GM23248 (cell line): ENCODE results near the gene TBX18.

Source experiments
- EZH2 ChIP-seq: fragments of 200-600 bp; sonication (generic); IDR thresholded peaks from 2 replicates; pipeline ENCODE4 v1.6.1; 2018; ENCODE audit warnings: antibody characterized with exemption, mild to moderate bottlenecking; ENCODE audit not compliant: insufficient read depth, poor library complexity, severe bottlenecking
- EZH2phosphoT487 ChIP-seq: fragments of 200-600 bp; sonication (generic); IDR thresholded peaks from 2 replicates; pipeline ENCODE4 v1.6.1; 2018; ENCODE audit warnings: antibody characterized with exemption, moderate library complexity, mild to moderate bottlenecking, low read depth; ENCODE audit not compliant: insufficient read depth

DNA sequence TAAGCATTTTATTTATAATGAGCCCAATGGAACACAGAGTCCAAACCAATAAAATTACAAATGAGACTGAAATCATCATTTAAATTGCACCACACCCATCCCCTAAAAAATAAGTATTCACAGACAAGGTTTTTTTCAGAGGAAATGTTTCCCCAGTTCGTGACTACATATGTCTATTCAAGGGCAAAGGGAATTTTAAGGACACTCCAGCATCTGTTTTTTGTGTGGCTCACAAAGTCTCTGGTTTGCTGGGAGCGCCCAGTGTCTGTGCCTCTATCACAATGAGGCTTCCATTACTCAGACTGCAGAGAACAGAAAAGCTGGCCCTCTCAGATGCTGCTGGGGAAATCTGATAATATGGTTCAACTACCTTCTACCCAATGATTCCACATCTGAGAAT lies 16.0 kb downstream of the TBX18 start:
- no peak for TF ChIP-seq EZH2
- no peak for TF ChIP-seq EZH2phosphoT487
